ENCODE results near the gene CACNA1G.

Gene CACNA1G

DNA sequence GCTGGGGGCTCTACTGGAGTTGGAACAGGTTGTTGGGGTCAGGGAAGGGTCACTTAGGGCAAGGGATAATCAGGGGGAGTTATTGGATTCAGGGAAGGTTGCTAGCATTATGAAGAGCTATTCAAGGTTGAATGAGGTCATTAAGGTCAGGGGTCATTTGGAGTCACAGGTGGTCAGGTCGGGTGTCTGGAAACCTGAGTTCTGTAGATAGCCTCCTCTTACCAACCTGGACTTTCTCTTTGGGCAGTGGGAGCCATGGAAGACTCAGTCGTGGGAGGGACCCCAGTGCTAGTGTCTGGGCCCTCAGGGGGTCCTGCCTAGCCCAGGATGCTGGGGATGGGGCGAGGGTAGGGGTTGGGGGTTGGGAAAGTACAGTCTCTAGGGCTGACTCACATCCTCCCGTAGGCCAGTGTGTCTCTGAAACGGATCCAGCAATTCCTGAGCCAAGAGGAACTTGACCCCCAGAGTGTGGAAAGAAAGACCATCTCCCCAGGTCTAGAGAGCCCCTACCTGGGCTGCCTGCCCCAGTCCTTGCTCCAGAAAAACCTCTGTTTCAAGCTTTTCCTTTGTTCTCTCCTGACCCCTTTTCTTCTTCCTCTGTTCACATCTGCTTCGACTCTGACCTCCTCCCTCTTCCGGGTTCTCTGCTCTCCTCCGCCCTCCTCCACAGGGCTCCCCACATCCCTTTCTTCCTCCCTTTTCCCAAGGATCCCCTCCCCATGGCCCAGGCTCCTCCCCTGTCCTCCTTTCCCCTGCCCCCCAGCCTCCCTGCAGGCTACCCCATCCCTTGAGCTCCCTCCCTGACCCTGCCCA is 107.7 kb downstream of the CACNA1G start:
- H3K4me3 ChIP-seq (ENCODE audit: low read depth in 1 of 2, low read length in 2 of 2): no peak overlapping the region
- H3K36me3 ChIP-seq (ENCODE audit: insufficient read depth, low read length): no peaks in the 10 kb centered on the region
- H3K4me2 ChIP-seq (ENCODE audit: insufficient read depth, low read length): no peak overlapping the region
- ATAC-seq (ENCODE audit: insufficient read depth, low read depth) (no peak), DNase-seq (no peak)
- no peaks in the 10 kb centered on the region for H3K4me1 ChIP-seq (ENCODE audit: insufficient read depth, low read length)
- TF ChIP-seq, protein P1, sequence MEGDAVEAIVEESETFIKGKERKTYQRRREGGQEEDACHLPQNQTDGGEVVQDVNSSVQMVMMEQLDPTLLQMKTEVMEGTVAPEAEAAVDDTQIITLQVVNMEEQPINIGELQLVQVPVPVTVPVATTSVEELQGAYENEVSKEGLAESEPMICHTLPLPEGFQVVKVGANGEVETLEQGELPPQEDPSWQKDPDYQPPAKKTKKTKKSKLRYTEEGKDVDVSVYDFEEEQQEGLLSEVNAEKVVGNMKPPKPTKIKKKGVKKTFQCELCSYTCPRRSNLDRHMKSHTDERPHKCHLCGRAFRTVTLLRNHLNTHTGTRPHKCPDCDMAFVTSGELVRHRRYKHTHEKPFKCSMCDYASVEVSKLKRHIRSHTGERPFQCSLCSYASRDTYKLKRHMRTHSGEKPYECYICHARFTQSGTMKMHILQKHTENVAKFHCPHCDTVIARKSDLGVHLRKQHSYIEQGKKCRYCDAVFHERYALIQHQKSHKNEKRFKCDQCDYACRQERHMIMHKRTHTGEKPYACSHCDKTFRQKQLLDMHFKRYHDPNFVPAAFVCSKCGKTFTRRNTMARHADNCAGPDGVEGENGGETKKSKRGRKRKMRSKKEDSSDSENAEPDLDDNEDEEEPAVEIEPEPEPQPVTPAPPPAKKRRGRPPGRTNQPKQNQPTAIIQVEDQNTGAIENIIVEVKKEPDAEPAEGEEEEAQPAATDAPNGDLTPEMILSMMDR (IDR thresholded peaks at IDR 0.05; ENCODE audit: borderline replicate concordance, extremely low read depth, low read length, poor library complexity, severe bottlenecking): no peak
- no peak for TF ChIP-seq EZH2 (IDR thresholded peaks at IDR 0.05; ENCODE audit: borderline replicate concordance, low read depth, low read length, severe bottlenecking)
- no peaks in the 10 kb centered on the region for H3K79me2 ChIP-seq (ENCODE audit: insufficient read depth, low read length)
- H4K20me1 ChIP-seq (ENCODE audit: insufficient read depth, low read length): no peaks in the 10 kb centered on the region
- H3K9me3 ChIP-seq (ENCODE audit: insufficient read depth, low read length, severe bottlenecking): no peaks in the 10 kb centered on the region
- no peaks in the 10 kb centered on the region for H3K27me3 ChIP-seq (ENCODE audit: insufficient read depth, low read length, poor library complexity)
- H2AFZ ChIP-seq (ENCODE audit: low read depth, low read length): no peak overlapping the region
- no peak overlapping the region for H3K9ac ChIP-seq (ENCODE audit: low read depth, low read length)
- H3K27ac ChIP-seq (ENCODE audit: low read length): no peak overlapping the region

DNA sequence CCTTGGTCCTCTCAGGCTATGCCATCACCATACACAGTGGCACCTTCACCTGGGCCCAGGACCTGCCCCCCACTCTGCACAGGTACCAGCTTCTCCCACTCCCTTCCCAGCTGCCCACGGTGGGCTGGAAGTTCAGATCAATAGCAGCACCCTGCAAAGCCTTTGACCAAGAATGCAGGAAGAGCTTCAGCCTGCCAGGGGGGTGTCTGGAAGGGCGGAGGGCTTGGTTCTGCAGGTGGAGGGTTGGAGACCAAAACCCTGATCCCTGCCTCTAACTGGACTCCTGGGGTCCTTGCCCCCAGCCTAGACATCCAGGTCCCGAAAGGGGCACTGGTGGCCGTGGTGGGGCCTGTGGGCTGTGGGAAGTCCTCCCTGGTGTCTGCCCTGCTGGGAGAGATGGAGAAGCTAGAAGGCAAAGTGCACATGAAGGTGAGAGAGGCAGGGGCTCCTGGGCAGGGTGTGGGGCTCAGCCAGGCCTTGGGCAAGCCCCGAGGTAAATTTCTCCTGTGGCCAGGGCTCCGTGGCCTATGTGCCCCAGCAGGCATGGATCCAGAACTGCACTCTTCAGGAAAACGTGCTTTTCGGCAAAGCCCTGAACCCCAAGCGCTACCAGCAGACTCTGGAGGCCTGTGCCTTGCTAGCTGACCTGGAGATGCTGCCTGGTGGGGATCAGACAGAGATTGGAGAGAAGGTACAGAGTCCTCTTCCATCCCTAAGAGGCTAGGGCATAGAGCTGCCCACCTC is 108.5 kb downstream of the CACNA1G start:
- H3K36me3 ChIP-seq (ENCODE audit: insufficient read depth, low read length): no peaks in the 10 kb centered on the region
- H2AFZ ChIP-seq (ENCODE audit: low read depth, low read length): no peak overlapping the region
- H3K9ac ChIP-seq (ENCODE audit: low read depth, low read length): no peak overlapping the region
- no peaks in the 10 kb centered on the region for H3K79me2 ChIP-seq (ENCODE audit: insufficient read depth, low read length)
- H4K20me1 ChIP-seq (ENCODE audit: insufficient read depth, low read length): no peaks in the 10 kb centered on the region
- H3K9me3 ChIP-seq (ENCODE audit: insufficient read depth, low read length, severe bottlenecking): no peaks in the 10 kb centered on the region
- no peaks in the 10 kb centered on the region for H3K4me1 ChIP-seq (ENCODE audit: insufficient read depth, low read length)
- no peaks in the 10 kb centered on the region for H3K27me3 ChIP-seq (ENCODE audit: insufficient read depth, low read length, poor library complexity)
- ATAC-seq (ENCODE audit: insufficient read depth, low read depth) (no peak), DNase-seq (no peak)
- H3K4me3 ChIP-seq (ENCODE audit: low read depth in 1 of 2, low read length in 2 of 2): no peak overlapping the region
- H3K27ac ChIP-seq (ENCODE audit: low read length): no peak overlapping the region
- TF ChIP-seq, protein P1 (IDR thresholded peaks at IDR 0.05; ENCODE audit: borderline replicate concordance, extremely low read depth, low read length, poor library complexity, severe bottlenecking): no peak
- TF ChIP-seq EZH2 (IDR thresholded peaks at IDR 0.05; ENCODE audit: borderline replicate concordance, low read depth, low read length, severe bottlenecking): no peak
- no peak overlapping the region for H3K4me2 ChIP-seq (ENCODE audit: insufficient read depth, low read length)

DNA sequence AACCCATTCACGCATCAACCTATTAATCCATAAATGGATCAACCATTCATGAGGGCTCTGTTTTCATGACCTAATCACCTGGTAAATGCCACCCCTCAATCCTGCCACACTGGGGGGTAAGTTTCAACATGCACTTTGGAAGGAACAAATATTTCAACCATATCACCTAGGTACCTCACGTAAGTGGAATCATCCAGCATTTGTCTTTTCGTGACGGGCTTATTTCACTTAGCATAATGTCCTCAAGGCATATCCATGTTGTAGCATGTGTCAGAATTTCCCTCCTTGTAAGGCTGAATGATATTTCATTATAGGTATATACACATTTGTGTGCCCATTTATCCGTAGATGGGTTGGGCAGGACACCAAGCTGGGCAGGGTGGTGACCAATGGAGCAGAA is 111.6 kb downstream of the CACNA1G start:
- no peaks in the 10 kb centered on the region for H3K4me1 ChIP-seq (ENCODE audit: insufficient read depth, low read length)
- no peak overlapping the region for H3K4me2 ChIP-seq (ENCODE audit: insufficient read depth, low read length)
- no peak overlapping the region for H2AFZ ChIP-seq (ENCODE audit: low read depth, low read length)
- no peaks in the 10 kb centered on the region for H4K20me1 ChIP-seq (ENCODE audit: insufficient read depth, low read length)
- no peak for ATAC-seq (ENCODE audit: insufficient read depth, low read depth)
- no peaks in the 10 kb centered on the region for H3K9me3 ChIP-seq (ENCODE audit: insufficient read depth, low read length, severe bottlenecking)
- H3K27me3 ChIP-seq (ENCODE audit: insufficient read depth, low read length, poor library complexity): no peaks in the 10 kb centered on the region
- no peak for TF ChIP-seq EZH2 (IDR thresholded peaks at IDR 0.05; ENCODE audit: borderline replicate concordance, low read depth, low read length, severe bottlenecking)
- TF ChIP-seq, protein P1 (IDR thresholded peaks at IDR 0.05; ENCODE audit: borderline replicate concordance, extremely low read depth, low read length, poor library complexity, severe bottlenecking): no peak
- H3K27ac ChIP-seq (ENCODE audit: low read length): no peak overlapping the region
- DNase-seq: no peak
- no peaks in the 10 kb centered on the region for H3K79me2 ChIP-seq (ENCODE audit: insufficient read depth, low read length)
- H3K9ac ChIP-seq (ENCODE audit: low read depth, low read length): no peak overlapping the region
- no peak overlapping the region for H3K4me3 ChIP-seq (ENCODE audit: low read depth in 1 of 2, low read length in 2 of 2)
- no peaks in the 10 kb centered on the region for H3K36me3 ChIP-seq (ENCODE audit: insufficient read depth, low read length)
